Fibroblast of the conjunctiva (primary cell): Measurements from ENCODE around the gene LYPLAL1.
A peak's percentile ranks its signal among the peaks of the same experiment; 100 is the strongest.

Source experiments
- DNase-seq: peaks from one replicate; pipeline ENCODE4 v3.0.0-alpha.2; 2010; ENCODE audit warnings: low read depth

The LYPLAL1 gene

GRCh38 chr1:219173758-219174459 is at the start of gene LYPLAL1:
Gene LYPLAL1, plus strand, starts transcription at chr1:219173878. Its CDS starts 13 bp downstream, at chr1:219173891.
- peak; percentile 81 for DNase-seq

- no peak for DNase-seq
Measured at GRCh38 chr1:219124163-219124562, 49.5 kb upstream of the LYPLAL1 start.

- DNase-seq: no peak
Measured at GRCh38 chr1:219125342-219125741, 48.3 kb upstream of the LYPLAL1 start.

GRCh38 chr1:219126377-219126776 is 47.3 kb upstream of the LYPLAL1 start:
- DNase-seq: no peak

GRCh38 chr1:219128957-219129356 is 44.7 kb upstream of the LYPLAL1 start:
- no peak for DNase-seq

GRCh38 chr1:219130366-219130935 is 43.2 kb upstream of the LYPLAL1 start:
- no peak for DNase-seq

GRCh38 chr1:219132939-219133338 is 40.7 kb upstream of the LYPLAL1 start:
- no peak for DNase-seq

GRCh38 chr1:219138747-219139146 is 34.9 kb upstream of the LYPLAL1 start:
- no peak for DNase-seq

- DNase-seq: no peak
Measured at GRCh38 chr1:219140303-219140877, 33.3 kb upstream of the LYPLAL1 start.

GRCh38 chr1:219143735-219144134 is 29.9 kb upstream of the LYPLAL1 start:
- DNase-seq: no peak

GRCh38 chr1:219144658-219145315 is 28.9 kb upstream of the LYPLAL1 start:
- DNase-seq: no peak

- no peak for DNase-seq
Measured at GRCh38 chr1:219147571-219148019, 26.1 kb upstream of the LYPLAL1 start.

GRCh38 chr1:219149009-219149577 is 24.6 kb upstream of the LYPLAL1 start:
- no peak for DNase-seq

- DNase-seq: no peak
Measured at GRCh38 chr1:219149953-219150352, 23.7 kb upstream of the LYPLAL1 start.

GRCh38 chr1:219150913-219151312 is 22.8 kb upstream of the LYPLAL1 start:
- no peak for DNase-seq

GRCh38 chr1:219151467-219151866 is 22.2 kb upstream of the LYPLAL1 start:
- DNase-seq: no peak

- DNase-seq: no peak
Measured at GRCh38 chr1:219152751-219153150, 20.9 kb upstream of the LYPLAL1 start.

GRCh38 chr1:219153723-219154122 is 20.0 kb upstream of the LYPLAL1 start:
- no peak for DNase-seq

- no peak for DNase-seq
Measured at GRCh38 chr1:219155135-219155534, 18.5 kb upstream of the LYPLAL1 start.

GRCh38 chr1:219159946-219160645 is 13.6 kb upstream of the LYPLAL1 start:
- no peak for DNase-seq

- DNase-seq: no peak
Measured at GRCh38 chr1:219160967-219161366, 12.7 kb upstream of the LYPLAL1 start.

GRCh38 chr1:219161371-219161770 is 12.3 kb upstream of the LYPLAL1 start:
- DNase-seq: no peak
